Body of pancreas (tissue), 4 donors: ENCODE measurements around the gene CARMIL3.

Source experiments
- POLR2A ChIP-seq, 3 donors: fragments of 450-650 bp; IDR thresholded peaks; one replicate each; pipeline ENCODE4 v1.6.1; 2016; ENCODE audit warnings: antibody characterized with exemption in 3 of 3, mild to moderate bottlenecking in 2 of 3
- TF ChIP-seq, protein P1 (sequence below), 7 experiments: fragments of 450-650 bp in 4 of 7; fragments of 200-600 bp in 3 of 7; sonication (generic) in 3 of 7; IDR thresholded peaks; one replicate each; pipeline ENCODE4 v1.5.1; 2016 to 2019; ENCODE audit warnings: antibody characterized with exemption in 7 of 7

DNA sequence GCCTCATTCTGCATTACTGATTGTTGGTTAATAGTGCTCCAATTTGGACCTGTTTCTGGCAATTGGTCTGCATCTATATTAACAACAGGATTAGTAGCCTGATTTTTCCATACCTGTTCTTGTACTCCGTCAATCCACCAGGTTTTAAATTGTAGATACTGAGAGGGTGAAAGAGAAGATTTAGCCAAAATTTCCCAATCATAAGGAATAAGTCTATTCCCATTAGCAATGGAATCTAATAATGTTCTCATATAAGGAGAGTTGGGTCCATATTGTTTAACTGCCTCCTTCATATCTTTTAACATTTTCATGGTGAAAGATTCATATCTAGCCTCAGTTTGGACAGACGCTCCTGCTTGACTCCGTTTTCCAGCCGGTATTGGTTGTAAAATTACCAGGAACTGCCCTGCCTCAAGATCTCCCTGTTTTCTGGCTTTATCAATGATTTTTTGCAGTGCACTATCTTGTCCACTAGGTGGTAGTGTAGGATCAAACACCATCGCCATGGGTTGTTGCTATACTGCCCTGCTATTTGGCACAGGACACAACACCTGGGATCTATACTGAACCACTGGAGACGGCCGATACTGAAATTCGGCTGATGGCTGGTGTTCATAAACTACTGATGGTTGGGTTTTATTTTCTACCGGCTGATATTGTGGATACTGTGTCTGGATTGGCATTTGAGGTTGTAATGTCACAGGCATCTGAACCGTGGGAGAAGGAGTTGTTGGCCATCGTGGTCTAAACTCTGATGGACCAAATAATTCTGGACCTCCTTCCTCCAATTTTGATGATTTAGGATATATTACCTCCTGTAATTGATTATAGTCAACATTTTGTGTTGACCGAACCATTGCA, 37.9 kb upstream of the CARMIL3 start:
- no peak for TF ChIP-seq POLR2A (IDR thresholded peaks at IDR 0.05)
- TF ChIP-seq, protein P1, sequence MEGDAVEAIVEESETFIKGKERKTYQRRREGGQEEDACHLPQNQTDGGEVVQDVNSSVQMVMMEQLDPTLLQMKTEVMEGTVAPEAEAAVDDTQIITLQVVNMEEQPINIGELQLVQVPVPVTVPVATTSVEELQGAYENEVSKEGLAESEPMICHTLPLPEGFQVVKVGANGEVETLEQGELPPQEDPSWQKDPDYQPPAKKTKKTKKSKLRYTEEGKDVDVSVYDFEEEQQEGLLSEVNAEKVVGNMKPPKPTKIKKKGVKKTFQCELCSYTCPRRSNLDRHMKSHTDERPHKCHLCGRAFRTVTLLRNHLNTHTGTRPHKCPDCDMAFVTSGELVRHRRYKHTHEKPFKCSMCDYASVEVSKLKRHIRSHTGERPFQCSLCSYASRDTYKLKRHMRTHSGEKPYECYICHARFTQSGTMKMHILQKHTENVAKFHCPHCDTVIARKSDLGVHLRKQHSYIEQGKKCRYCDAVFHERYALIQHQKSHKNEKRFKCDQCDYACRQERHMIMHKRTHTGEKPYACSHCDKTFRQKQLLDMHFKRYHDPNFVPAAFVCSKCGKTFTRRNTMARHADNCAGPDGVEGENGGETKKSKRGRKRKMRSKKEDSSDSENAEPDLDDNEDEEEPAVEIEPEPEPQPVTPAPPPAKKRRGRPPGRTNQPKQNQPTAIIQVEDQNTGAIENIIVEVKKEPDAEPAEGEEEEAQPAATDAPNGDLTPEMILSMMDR (IDR thresholded peaks at IDR 0.05) = peak; percentile 84 to 98 (median 96)
